Measurements from ENCODE around the gene PPT1.

- TF ChIP-seq POLR2AphosphoS5 (IDR thresholded peaks at IDR 0.05): no peak
- TF ChIP-seq, protein P1, sequence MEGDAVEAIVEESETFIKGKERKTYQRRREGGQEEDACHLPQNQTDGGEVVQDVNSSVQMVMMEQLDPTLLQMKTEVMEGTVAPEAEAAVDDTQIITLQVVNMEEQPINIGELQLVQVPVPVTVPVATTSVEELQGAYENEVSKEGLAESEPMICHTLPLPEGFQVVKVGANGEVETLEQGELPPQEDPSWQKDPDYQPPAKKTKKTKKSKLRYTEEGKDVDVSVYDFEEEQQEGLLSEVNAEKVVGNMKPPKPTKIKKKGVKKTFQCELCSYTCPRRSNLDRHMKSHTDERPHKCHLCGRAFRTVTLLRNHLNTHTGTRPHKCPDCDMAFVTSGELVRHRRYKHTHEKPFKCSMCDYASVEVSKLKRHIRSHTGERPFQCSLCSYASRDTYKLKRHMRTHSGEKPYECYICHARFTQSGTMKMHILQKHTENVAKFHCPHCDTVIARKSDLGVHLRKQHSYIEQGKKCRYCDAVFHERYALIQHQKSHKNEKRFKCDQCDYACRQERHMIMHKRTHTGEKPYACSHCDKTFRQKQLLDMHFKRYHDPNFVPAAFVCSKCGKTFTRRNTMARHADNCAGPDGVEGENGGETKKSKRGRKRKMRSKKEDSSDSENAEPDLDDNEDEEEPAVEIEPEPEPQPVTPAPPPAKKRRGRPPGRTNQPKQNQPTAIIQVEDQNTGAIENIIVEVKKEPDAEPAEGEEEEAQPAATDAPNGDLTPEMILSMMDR (IDR thresholded peaks at IDR 0.05): no peak
- TF ChIP-seq POLR2A (IDR thresholded peaks at IDR 0.05): no peak
Measured at GRCh38 chr1:40045766-40046165, 51.3 kb downstream of the PPT1 start.
